NCI-H1105 treated with DMSO at 0.1 percent for 48 hours (cell line): ENCODE results near the gene SOS1.
A peak's percentile ranks its signal among the peaks of the same experiment; 100 is the strongest.
"Not testable (repeated sequence)": the region's sequence is repeated elsewhere in the genome, so short reads cannot be mapped to it uniquely, and the experiment has no call there.

Experiments
- DNase-seq: peaks from one replicate; lab custom pipeline; 2025; lab: John Stamatoyannopoulos, UW

SOS1 gene

DNA sequence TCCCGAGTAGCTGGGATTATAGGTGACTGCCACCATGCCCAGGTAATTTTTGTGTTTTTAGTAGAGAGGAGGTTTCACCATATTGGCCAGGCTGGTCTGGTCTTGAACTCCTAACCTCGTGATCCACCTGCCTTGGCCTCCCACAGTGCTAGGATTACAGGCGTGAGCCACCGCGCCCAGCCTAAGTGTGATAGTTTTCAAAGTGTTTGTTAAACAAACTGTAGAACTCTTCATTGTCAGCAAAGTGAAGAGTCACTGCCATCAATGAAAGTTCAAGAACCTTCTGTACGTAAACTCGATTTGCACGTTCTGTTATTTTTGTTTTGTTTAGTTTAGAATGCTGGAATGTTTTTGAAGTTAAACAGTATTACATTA, 18.0 kb upstream of the SOS1 start:
- no peak for DNase-seq

DNA sequence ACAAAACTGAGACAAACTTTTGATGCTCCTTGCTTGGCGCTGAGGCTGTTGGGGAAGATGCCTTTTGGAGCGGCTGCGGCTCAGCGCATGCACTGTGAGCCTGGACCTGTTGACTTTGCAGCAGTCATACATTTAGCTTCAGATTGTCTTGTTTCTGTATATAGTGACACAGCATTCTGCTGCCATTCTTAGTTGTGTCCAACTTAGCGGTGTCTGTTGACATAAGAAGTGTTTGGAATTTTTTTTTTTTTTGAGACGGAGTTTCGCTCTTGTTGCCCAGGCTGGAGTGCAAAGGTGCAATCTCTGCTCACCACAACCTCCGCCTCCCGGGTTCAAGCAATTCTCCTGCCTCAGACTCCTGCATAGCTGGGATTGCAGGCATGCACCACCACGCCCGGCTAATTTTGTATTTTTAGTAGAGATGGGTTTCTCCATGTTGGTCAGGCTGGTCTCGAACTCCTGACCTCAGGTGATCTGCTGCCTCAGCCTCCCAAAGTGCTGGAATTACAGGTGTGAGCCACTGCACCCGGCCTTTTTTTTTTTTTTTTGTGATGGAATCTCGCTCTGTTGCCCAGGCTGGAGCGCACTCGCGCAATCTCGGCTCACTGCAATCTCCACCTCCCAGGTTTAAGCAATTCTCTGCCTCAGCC, 17.5 kb upstream of the SOS1 start:
- DNase-seq = not testable (repeated sequence)

DNA sequence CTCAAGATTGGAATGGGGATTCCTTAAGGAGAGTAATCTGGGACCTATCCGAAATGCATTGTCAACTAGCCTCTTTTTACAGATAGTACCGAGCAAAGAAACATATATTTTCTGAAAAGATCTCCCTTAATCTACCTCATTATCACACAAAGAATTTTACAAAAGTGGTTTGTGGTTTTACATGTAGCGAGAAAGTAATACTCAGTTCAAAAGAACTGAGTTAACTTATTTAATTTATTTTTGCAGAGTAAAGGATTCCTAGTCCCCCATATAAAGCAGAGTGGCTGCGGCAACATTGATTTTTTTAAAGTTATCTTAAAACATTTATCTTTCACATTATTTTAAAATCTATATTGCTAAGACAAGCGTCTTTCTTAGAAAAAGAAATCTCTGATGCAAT, 15.9 kb upstream of the SOS1 start:
- no peak for DNase-seq

DNA sequence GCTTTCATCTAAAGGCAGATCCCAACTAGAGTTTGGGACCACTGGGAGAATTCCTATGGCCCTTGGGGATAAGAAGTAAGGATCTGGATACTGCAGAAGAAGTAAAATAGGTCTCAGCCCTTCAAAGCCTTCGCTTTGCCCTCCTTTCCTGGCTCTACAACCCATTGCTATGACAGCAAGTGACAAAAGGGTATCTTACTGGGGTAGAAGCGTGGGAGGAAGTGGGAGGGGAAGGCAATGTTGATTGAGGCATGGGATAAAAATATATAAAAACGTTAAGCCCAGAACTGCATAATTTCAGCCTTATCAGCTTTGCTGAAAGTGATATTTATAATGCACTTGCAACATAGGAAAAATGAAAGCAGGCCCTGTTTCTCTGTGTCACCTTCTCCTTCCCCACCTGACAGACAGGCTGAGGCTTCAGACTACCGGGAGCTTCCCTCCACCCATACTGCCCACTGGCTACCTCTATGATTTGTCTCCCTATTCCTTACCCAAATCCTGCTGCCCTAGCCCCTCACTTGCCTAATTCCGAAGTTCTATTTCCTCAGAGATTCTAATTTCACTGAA, 14.9 kb upstream of the SOS1 start:
- no peak for DNase-seq

DNA sequence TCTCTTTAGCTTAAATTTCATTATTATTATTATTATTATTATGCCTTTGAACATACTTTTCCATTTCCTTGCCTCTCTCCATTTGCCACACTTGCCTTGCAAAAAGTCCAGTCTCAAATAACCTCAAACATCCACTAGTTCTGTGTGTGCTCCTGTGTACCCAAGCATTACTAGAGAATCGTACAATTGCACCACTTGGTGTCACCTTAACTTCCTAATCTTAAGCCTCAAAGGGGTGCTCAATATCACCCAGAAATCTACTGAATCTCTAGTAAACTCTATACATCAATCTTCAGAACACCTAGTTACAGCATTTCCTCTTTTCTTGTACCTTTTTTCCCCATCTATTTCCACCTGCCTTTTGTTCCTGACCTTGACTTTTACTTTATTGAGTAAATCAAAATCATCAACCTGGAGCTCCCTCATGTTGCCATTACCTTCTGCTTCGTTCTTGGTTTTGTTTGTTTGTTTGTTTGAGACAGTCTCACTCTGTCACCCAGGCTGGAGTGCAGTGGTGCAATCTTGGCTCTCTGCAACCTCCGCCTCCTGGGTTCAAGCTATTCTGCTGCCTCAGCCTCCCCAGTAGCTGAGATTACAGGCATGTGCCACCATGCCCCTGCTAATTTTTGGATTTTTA, 12.5 kb upstream of the SOS1 start:
- DNase-seq = no peak

DNA sequence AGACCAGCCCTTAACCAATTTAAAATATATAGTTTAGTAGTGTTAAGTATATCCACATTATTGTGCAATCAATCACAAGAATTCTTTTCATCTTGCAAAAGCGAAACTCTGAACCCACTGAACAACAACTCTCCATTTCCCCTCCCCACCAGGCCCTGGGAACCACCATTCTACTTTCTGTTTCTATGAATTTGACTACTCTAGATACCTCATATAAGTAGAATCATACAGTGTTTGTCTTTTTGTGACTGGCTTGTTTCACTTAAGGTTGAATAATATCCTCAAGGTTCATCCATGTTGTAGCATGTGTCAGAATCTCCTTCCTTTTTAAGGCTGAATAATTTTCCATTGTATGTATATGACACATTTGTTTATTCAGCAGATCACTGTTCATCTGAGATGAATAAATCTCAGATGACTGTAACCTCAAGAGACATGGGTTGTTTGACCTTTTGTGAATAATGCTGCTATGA, 8.1 kb upstream of the SOS1 start:
- no peak for DNase-seq

DNA sequence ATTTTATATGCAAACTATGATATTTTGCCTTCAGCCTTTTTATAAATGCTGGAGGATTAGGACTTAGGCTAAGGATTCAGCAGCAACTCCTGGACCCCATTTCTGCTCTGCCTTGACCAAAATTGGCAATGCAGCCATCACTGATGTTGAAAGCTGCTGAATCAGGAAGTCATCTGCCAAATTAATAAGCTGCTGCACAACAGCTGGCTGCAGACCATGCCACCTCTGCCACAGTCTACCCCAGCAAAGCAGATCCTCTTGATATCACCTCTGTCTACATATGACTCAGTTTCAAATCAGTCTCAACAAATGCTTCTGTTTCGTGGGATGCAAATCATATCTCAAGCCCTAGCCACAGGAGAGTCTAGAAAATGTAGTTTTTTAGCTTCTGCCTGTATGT, 7.1 kb upstream of the SOS1 start:
- no peak for DNase-seq

DNA sequence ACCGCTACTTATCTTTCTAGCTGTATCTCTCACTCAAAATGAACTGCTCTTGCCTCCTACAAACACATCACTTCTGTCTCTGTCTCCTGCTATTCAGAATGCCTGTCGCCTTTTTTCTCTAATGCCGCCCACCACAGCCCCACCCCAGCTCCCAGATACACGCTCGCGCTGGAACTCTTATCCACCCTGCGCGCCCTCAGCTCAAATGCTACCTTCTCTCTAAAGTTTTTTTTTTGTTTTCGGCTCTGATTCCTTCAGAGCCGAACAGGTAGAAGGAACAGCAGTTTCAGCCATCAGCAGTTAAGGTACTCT, 3.9 kb upstream of the SOS1 start:
- DNase-seq = no peak

DNA sequence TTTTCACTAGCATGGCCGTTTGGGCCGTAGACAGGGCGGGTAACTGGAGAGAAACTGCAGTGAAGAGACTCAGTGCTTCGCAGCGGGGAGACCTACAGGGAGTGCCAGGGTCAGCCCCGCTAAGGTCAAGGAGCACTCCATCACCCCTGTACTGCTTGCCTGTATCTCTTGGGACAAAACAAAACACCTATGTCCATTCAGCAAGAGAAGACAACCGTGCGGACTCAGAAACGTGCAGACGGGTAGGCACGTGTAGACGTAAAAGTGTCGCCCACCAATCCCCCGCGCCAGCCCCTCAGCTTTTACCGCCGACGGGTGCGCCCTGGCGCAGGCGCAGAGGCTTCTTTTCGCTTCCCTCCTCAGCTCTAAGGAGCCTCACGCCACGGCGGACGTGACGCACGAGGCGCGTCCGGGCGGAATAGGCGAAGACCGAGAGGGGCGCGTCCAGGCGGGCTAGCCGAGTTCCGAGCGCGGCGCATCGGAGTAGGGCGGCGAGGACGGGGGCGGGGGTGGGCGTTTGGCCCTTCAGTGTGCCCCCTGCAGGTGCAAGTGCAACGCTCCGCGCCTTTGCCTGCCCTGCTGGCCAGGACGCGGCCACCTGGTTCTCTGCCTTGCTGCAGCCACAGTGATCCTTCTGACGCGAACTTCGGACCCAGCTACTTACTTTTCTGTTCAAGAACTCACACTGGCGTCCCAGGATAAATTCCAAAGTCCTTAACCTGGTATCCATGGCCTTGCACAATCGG, 3.3 kb upstream of the SOS1 start:
- DNase-seq = peak; percentile 94

DNA sequence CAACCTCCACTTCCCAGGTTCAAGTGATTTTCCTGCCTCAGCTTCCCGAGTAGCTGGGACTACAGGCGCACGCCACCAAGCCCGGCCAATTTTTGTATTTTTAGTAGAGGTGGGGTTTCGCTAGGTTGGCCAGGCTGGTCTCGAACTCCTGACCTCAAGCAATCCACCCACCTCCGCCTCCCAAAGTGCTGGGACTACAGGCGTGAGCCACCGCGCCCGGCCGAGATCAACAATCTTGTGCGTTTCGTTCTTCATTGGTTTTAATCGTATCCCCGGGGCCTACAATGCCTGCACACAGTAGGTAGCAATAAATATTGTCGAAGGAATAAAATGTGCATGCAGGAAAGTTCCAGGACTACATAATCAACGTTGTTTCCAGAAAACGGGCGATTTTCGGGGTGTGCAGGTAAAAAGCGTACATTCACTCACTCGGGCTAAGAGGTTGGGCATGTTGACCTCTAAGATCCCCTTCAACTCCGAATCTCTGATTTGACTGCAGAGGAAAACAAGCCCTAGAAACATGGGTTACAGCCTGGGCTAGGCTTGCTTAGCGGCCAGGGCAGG, 2.7 kb upstream of the SOS1 start:
- DNase-seq = no peak

DNA sequence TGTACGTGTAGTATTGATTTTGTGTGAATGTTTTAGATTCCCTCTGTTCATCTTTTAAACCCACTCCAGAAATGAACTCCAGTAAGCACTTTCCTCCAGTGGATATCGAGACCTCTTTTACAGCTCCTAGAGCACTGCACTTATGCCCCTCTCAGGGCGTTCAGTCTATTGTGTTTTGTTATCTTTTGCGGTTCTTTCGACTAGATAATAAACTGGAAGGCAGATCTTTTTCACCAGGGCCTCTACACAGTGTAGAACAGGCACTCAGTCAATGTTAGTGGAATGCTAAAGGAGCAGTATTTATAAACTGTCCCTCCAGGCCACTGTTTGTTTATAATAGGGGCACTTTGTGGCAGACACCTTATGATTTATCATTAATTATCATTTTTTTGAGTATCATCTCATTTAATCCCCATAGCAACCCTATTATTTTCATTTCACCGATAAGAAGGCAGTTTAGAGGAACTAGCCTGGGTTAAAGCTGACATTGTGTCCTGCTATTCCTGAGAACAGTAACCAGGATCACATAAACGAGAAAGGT, 742 bp upstream of the SOS1 start:
- DNase-seq = peak; percentile 54

DNA sequence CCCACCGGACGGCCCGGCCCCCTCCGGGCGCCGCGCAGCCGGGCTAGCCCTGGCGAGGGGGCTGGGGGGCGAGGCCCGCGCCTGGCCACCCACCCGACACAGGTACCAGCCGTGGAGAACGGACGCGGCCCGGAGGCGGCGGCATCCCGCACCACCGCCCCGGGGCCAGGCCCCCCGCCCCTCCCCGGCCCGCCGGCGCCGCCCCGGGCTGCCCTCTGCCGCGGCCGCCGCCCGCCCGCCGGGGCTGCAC, 405 bp downstream of the SOS1 start:
- DNase-seq = no peak

DNA sequence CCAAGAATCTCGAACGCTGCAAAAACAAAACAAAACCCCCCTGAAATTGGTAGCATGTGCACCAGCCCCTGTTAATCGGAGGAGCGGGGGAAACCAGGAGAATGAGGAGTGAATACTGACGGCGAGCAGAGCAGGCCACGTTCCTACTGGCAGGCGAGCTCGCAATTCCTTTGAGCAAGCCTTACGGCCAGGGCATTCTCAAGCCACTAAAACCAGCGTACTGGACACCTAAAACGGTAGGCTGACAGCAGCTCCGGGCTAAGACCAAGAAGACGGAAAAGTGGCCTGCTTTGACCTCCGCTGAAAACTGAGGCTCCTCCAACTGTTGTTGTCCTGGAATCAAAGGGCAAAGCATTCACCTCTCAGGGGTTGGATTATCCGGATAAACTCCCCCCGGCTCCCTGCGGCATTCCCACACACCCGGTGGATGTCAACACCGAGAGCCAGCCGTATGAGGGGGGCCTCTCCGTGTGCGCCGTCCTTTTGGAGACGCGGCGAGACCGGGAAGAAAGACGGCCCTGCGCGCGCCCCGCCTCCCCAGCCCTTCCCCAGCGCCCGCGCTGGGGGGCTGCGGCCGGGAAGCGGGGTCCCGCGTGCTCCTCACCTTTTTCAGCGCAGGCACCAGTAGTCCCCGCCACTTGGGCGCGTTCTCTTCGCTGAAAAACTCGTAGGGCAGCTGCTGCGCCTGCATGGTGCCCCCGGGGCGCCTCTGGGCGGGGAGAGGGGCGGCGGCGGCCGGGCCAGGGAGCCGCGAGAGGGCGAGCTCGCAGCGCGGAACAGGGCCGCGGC, 925 bp downstream of the SOS1 start:
- DNase-seq = peak; percentile 40

DNA sequence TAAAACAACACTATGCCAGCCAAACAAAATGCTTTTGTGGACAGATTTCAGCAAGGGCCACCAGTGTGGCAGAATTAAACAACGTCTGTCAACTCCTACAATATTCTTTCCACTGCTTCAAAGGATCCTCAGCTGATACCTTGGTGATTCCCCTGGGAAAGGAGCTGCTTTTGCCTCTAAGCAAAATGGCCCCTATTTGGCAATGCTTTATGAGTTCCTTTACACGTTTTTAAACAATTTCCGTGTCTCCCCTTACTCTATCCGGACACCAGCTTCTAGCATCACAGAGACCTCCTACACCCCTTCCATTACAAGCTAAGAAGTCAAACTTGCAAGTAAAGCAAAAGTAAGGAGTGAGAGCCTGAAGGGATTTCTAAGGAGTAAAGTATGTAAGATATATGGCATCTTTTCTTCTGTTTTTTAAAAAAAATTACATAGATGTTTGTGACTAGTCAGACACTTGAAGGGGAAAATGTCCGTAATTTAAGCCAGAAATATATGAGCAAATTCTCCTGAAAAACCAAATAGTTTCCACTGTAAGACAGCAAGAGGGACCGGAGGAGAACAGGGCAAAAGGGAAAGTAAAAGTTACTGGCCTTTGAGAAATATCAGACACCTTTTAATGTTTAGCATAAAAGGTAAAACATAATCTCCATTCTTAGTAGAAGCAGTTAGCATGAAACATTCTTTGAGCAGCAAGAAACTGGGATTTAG, 1.9 kb downstream of the SOS1 start:
- no peak for DNase-seq

DNA sequence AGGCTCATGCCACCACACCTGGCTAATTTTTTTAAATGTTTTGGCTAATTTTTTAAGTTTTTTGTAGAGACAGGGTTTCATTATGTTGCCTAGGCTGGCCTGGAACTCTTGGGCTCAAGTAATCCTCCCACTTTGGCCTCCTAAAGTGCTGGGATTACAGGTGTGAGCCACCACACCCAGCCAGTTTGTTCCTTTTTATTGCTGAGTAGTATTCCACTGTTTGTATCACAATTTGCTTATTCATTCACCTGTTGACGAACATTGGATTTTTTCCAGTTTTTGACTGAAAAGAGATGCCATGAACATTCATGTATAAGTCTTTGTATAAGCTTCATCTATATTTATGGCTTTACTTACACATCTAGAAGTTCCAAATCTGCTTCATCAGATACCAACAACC, 5.3 kb downstream of the SOS1 start:
- no peak for DNase-seq

DNA sequence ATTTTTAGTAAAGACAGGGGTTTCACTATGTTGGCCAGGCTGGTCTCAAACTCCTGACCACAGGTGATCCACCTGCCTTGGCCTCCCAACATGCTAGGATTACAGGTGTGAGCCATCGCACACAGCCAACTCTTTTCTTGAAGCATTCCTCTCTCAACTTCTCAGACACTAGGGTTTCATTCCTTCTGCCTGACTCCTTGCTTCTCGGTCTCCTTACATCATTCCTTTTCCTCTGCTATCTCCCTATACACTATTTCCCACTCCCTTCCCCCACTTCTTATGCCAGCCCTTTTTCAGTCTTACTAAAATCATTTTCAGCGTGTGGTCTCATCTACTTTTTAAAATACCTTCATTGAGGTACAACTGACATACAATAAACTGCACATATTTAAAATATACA, 6.1 kb downstream of the SOS1 start:
- no peak for DNase-seq

DNA sequence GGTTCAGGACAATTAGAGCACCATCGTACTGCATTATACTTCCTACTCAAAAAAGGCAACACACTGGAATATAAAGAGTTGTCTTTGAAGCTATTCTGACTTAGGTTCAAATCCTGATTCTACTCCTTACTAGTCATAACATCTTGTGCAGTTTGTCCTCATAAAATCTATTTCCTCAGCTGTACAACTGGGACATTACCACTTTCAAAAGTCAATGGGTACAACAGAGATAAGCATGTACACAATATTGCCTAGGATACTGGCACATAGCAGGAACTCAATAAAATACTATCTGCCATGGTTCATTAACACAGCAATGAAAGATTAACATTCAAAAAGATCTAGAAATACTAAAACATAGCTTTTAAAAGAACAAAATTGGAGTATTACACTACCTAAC, 11.3 kb downstream of the SOS1 start:
- no peak for DNase-seq

DNA sequence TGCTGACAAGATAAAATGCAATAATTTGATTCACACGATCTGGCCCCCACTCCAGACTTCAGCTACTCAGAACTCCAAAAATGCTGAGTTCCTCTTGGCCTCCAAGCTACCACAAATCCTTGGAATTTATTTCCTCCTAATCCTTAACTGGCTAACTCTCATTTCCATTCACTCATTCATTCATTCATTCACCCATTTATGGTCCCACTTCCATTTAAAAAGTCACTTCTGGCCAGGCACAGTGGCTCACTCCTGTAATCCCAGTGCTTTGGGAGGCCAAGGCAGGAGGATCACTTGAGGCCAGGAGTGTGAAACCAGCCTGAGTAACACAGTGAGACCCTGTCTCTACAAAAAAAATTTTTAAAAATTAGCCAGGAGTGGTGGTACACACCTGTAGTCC, 12.5 kb downstream of the SOS1 start:
- DNase-seq = no peak

DNA sequence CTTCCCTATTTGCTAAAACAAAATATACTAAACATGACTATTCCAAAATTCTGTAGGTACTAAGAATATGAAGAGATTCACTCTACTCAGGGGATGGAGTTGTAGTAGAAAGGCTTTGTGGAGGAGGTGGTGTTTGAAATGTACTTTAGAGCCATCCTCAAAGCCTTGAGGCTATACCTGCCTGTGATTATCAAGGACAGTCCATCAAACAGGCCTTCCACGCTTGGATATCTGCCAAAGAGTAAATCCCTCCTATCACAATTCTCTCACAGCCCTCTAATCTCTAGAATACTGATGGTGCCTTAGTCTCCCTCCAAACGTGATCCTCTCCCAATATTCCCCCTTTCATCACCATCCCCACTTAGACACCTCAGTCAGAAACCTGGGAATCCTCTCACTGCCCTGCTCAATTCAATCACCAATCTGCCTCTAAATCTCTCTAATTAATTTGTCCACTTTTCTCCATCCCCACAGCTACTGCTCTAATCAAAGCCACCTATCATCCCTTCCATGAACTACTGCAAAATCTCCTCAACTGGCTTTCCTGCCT, 13.1 kb downstream of the SOS1 start:
- peak; percentile 25 for DNase-seq

DNA sequence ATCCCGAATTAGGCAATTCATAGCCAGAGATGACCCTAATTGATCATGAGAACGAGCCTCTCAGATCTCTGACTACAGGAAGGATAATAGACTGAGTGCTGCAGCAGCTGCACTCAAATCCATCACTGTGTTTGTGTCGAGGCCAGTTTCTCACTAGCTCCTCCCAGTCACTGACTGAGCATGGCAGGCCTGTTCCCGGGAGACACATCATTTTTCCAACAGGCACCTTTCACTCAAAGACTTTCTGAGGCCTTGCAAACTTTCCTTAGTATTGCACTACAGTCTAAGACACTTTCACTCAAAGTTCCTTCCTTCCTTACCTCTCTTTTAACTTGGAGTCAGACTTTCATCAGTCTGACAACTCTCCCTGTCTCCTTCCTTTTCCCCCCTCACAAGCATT, 13.7 kb downstream of the SOS1 start:
- DNase-seq = peak; percentile 36
